Peyer's patch (tissue), 4 donors: ENCODE measurements around the gene ZNF628.

Experiments
- CTCF ChIP-seq, 6 experiments: fragments of 450-650 bp in 4 of 6; fragments of 200-600 bp in 2 of 6; sonication (generic) in 1 of 6; IDR thresholded peaks; one replicate each; pipeline ENCODE4 v1.5.1; 2017 to 2019; ENCODE audit warnings: antibody characterized with exemption in 6 of 6, mild to moderate bottlenecking in 3 of 6, moderate library complexity in 1 of 6
- POLR2A ChIP-seq, 2 donors: fragments of 450-650 bp; IDR thresholded peaks; one replicate each; pipeline ENCODE4 v1.5.1; 2017; ENCODE audit warnings: antibody characterized with exemption in 2 of 2, mild to moderate bottlenecking in 2 of 2, moderate library complexity in 2 of 2

GRCh38 chr19:55462722-55463121 lies 13.7 kb upstream of the ZNF628 start:
- no peak for TF ChIP-seq CTCF (IDR thresholded peaks at IDR 0.05)
- no peak for TF ChIP-seq POLR2A (IDR thresholded peaks at IDR 0.05)
